Measurements from ENCODE around the gene FAM161B.
"Not testable (repeated sequence)": the region's sequence is repeated elsewhere in the genome, so short reads cannot be mapped to it uniquely, and the experiment has no call there.

FAM161B gene

DNA sequence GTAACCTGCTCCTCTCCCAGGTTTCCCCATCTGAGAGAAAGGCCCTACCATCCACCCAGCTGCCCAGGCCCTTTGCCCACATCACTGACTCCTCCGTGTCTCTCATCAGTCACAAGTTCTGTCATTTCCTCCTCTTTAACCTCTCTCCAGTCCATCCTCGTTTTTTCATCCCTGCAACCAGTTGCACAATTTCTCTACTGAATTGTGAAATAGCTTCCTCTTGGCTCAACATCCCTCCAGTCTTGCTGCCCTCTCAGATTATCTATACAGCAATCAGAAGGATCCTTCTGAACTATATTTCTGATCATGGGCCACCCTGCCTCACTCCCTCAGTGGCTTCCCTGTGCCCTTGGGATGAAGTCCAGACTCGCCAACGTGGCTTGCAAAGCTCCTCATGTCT, 6.8 kb downstream of the FAM161B start:
- DNase-seq, result no peak

DNA sequence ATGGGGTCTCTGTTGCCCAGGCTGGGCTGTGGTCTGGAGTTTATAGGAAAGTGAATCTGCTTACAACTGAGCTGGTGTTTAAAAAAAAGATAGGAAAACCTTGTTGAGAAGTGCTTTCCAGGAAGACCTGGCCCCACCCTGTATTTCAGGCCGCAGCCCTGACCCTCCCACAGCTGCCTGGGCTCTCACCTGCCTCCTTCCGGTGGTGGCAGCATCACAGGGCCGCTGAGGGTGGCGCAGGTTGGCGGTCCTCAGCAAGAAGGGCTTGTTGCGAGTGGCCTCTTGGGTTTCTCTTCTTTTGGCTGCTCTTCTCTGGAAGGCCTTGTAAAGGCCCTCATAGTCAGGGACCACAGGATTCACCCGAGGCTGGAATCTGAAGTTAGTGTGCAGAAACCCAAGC, 7.7 kb downstream of the FAM161B start:
- DNase-seq, result no peak

DNA sequence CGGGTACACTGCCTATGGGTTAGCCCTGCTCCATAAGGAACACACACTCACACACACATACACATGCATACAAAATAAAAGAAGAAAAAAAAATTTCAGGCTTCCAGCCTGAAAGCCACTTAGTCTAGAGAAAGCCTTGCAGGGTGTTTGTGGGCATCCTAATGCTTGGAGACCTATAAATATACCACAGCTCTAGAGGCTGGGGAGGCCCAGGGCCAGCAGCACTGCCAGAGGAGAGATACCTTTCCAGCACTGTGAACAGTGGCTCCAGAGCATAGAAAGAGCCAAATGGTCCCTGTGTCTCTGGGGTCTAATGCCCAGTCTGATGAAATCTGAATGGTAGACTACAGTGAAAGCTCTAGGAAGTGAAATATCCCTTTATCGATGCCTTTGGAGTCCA, 12.9 kb downstream of the FAM161B start:
- DNase-seq, result no peak

GRCh38 chr14:73936548-73936947, 13.3 kb downstream of the FAM161B start:
- no peak for DNase-seq

DNA sequence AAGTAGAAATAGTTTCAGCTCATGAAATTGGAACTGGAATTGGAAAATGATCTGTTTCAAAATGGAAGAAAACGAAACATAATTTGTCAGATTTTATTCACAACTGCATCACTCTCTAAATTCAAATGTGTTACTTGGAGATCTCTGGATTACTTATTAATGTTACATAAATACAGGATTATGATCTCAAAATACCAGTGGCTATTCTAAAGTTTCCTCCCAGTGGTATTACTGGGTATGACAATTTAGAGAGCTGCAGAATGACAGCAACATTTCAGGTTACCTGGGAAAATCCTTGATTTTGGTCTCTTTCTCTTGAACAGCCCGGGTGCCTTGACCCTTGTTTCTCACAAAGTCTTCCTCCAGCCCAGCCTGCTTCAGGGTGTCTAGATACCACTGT, 14.2 kb downstream of the FAM161B start:
- no peak for DNase-seq

DNA sequence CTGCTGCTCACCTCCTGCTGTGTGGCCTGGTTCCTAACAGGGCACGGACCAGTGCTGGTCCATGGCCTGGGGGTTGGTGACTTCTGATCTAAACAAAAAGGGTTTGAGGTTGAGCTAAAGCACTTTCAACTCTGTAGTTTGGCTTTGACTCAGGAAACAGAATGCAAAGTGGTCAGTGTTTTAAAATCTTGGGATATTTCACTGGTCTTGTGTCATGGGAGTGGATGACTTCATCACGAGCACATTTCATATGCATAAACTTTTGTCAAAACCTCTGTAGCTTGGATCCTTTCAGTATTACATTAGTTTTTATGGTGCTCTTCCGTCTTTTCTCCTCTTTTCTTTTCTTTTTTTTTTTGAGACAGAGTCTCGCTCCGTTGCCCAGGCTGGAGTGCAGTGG, 25.6 kb downstream of the FAM161B start:
- no peak for DNase-seq

DNA sequence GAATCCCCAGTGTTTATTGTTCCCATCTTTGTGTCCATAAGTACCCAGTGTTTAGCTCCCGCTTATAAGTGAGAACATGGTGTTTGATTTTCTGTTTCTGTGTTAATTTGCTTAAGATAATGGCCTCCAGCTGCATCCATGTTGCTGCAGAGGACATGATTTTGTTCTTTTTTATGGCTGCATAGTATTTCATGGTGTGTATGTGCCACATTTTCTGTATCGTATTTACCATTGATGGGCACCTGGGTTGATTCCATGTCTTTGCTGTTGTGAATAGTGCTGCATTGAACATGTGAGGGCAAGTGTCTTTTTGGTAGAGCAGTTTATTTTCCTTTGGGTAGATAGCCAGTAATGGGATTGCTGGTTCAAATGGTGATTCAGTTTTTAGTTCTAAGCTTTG, 30.4 kb downstream of the FAM161B start:
- not testable (repeated sequence) for DNase-seq

GRCh38 chr14:73916324-73916723, 33.6 kb downstream of the FAM161B start:
- no peak for DNase-seq

DNA sequence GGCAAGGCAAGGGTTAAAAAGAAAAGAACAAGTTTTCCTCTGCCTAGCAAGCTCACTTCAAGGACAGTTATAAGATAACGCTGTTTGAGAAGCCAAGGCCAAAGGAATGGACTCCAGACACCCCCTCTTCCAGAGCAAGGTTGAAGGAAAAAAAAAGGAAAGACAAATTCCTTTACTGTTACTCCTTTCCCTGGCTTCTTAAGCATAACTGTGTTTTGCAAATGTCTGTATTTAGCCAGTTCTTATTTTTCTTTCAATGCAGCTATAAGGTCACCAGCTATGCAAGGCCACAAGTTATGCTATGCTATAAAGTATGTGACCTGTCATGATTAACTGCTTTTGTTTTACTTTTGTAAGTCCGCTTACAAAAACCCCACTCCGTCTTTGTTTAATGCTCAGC, 36.6 kb downstream of the FAM161B start:
- DNase-seq, result no peak

DNA sequence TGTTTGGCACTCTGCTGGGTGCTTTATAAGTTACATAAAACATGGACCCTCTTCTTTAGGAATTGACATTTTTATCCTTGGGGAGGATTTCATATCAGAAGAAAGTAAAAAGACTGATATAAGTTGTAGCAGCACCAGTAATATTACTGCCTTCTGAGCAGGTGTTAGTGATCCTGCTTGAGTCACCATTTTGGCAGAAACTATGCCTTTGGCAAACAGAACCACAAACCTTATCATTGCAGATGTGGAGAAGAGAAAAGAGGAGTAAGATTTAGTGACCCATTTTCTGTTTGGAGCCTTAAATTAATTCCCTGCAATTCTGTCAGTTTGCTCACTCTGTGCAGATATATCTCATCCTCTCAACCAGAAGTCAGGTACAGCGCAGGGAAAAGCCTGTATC, 40.2 kb downstream of the FAM161B start:
- no peak for DNase-seq

DNA sequence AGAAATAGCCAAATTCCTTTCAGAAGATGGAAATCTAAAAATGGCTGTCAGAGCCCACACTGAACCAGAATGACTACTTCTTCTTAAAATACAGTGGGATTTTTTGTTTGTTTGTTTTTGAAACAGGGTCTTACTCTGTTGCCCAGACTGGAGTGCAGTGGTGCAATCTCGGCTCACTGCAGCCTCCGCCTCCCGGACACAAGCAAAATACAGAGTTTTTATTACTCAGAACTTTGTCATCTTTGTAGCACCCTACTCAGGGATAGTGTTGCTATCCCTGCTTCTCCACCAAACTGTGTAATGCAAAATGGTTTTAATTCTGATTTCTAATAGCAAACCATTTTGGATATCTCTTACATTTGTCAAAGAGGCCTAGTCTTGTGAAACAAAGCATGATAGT, 46.9 kb downstream of the FAM161B start:
- no peak for DNase-seq

DNA sequence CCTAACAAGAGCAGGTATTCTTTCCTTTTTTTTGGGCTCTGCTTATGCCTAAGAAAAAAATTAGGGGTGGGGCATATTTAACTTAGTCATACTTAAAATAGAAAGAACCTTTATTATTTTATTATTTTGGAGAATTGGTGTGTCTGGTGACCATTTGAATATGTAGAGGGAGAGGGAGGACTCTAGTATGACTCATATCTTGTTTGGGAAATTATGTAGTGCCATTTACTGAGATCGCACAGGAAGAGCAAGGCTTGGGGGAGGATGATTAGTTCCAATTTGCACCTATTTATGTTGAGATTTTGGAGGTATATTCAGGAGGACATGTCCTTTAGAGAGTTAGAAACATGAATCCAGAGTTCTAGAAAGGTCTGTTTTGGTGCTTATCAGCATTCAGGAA, 53.4 kb downstream of the FAM161B start:
- no peak for DNase-seq

GRCh38 chr14:73895939-73896338, 54.0 kb downstream of the FAM161B start:
- DNase-seq, result no peak

- DNase-seq, result not testable (repeated sequence)
These were observed 55.7 kb downstream of the FAM161B start for GRCh38 chr14:73894180-73894687.

DNA sequence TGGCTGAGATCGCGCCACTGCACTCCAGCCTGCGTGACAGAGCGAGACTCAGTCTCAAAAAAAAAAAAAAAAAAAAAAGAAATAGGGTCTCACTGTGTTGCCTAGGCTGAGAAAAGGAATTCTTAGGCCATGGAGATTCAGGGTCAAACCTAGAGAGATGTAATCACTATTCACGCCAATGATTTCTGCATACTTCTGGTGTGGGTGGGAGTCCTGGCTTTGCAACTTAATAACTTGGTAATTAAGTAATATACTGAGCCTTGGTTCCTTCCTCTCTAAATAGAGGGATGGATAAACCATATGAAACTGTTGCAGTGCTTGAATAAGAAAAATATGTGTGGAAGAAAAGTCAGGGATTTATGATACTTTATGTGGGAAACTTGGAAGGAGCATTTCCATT, 60.5 kb downstream of the FAM161B start:
- DNase-seq, result no peak

- no peak for DNase-seq
These were observed 60.9 kb downstream of the FAM161B start for GRCh38 chr14:73888971-73889370.

- no peak for DNase-seq
These were observed 61.5 kb downstream of the FAM161B start for GRCh38 chr14:73888460-73888725.

DNA sequence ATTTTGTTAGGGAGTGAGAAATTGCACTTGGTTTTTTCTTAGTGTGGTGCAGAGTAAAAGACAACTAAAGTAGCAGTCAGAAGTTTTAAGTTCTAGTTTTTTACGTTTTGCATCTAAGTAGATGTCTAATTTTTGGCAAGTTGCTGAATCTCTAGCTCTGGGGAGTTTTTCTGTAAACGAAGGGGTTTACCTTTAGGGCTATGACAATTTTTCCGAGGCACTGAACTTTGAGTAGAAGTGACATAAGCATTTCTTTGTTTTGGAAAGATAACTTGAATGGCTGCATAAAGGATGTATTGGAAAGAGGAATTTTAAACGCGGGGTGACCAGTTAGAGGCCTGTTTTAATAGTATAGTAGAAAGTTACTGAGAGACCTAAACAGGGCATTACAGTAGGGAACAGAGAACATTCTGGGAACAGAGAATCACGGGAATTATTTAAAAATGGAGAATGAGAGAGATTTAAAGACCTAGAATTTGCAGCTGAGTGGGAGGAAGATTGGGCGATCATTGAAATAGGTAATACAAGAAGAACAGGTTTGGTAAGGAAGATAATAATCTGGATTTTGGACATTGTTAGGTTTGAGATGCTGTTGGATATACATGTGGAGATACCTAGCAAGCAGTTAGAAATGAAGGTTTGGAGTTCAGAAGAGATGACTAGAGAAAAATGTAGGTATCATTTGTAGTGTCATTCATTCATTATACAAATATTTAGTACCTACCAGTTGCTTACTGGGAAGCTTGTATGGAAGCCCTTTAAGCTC, 62.0 kb downstream of the FAM161B start:
- DNase-seq, result no peak

- DNase-seq, result no peak
These were observed 62.6 kb downstream of the FAM161B start for GRCh38 chr14:73887318-73887616.

DNA sequence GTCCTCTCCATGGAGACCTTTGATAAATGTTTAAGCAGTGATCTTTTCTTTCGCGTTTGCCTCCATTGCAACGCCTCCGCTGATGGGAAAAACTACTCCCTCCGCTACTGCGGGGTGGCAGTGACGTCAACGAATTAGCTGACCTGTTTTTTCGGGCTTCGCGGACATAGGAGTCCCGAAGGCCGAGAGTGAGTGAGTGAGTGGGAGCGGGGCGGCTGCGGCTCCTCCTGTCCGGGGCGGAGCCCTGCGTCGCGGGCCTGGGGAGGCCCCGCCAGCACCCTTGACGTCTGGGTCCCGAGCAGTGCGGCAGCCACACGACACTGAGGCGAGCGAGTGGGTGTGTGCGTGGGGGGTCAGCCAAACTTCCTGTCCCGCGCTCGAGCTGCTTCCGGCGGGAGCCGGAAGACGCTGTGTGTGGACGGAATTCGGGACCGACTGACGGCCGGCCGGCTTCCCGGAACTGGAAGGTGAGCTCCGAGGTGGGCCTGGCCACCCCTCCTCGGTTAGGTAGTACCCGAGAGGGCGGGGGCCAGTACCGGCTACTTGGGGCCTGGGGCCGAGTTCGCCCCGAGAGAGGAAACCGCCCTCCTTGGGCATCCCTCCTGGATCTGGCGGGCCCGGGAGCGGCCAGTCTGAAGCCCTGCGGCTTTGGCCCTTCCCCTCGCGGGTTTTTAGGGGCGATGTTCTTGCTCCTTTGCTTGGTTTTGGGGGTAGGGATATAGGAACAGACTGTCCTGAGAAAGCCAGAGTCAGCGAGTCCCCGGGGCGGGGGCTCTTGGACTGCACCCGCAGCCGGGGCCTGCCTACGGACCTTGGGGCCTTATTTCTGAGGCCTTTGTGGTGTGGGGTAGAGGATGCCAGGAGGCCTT, 63.2 kb downstream of the FAM161B start, which contains the start of gene ZNF410:
Gene ZNF410 (plus strand): TSS at position 411 of the 869 bp plus-strand sequence. CDS start 5,317 bp downstream, outside the sequence.
- DNase-seq, result peak; percentile 95

GRCh38 chr14:73884438-73885190, 65.3 kb downstream of the FAM161B start:
- no peak for DNase-seq

All from activated CD8-positive, alpha-beta memory T cell treated with anti-CD3 and anti-CD28 coated beads, Interleukin-2, amount 50 U/mL, for 48 hours (primary cell).